ENCODE results near the gene TSGA10.

Gene TSGA10

DNA sequence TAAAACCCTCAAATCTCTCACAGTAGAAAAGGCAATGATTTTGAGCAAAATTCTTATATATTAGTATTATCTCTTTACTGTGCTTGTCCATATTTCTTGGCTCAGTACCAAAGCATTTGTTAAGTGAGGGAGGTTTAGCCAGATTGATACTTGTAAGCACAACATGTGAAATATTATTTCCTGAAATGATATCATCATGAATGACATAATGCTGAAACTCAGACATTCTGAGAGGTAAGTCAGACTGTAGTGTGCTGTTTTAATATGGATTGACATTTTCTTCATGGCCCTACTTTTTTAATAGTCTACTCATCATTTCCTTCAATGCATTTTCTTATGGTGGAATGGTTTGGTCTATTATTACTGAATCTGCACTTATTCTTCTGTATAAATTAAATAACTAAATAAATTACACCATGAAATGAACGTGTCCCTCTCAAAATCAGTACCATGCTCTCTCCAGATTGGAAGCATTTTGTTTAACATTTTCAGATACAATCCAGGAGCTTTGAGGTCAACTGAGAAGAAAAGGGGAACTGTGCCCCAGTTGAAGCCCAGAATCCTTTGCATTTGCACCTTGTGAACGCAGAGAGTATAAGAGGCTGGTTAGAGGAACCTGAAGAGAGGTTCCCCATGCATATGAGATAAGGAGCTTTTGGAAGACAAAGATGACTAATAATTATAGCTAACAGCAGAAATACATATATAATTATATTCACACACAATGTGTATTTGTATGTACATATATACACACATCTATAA, 168.7 kb downstream of the TSGA10 start:
- DNase-seq (ENCODE audit: low read depth in 2 of 2), result peak in 1 of 2 donors; percentile 7
- no peak overlapping the region for H3K4me3 ChIP-seq (replicated peaks in 1 of 2; ENCODE audit: low read depth in 2 of 2, low read length in 2 of 2)
- TF ChIP-seq, protein P1, sequence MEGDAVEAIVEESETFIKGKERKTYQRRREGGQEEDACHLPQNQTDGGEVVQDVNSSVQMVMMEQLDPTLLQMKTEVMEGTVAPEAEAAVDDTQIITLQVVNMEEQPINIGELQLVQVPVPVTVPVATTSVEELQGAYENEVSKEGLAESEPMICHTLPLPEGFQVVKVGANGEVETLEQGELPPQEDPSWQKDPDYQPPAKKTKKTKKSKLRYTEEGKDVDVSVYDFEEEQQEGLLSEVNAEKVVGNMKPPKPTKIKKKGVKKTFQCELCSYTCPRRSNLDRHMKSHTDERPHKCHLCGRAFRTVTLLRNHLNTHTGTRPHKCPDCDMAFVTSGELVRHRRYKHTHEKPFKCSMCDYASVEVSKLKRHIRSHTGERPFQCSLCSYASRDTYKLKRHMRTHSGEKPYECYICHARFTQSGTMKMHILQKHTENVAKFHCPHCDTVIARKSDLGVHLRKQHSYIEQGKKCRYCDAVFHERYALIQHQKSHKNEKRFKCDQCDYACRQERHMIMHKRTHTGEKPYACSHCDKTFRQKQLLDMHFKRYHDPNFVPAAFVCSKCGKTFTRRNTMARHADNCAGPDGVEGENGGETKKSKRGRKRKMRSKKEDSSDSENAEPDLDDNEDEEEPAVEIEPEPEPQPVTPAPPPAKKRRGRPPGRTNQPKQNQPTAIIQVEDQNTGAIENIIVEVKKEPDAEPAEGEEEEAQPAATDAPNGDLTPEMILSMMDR (IDR thresholded peaks at IDR 0.05; ENCODE audit: low read depth, low read length), result no peak

DNA sequence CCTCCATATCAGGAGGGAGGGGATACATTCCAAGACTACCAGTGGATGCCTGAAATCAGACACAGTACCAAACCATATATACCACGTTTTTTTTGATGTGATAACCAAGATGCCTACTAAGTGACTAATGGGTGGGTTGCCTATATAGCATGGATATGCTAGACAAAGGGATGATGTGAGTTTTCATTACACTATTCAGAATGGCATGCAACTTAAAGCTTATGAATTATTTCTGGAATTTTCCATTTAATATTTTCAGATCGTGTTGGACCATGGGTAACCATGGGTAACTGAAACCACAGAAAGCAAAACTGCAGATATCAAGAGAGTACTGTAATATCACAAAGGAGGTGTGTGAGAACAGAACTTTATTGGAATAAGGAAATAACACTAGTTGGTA, 179.1 kb downstream of the TSGA10 start:
- DNase-seq (ENCODE audit: low read depth in 2 of 2), result no peak
- H3K4me3 ChIP-seq (replicated peaks in 1 of 2; ENCODE audit: low read depth in 2 of 2, low read length in 2 of 2), result no peak overlapping the region
- TF ChIP-seq, protein P1 (IDR thresholded peaks at IDR 0.05; ENCODE audit: low read depth, low read length), result no peak

DNA sequence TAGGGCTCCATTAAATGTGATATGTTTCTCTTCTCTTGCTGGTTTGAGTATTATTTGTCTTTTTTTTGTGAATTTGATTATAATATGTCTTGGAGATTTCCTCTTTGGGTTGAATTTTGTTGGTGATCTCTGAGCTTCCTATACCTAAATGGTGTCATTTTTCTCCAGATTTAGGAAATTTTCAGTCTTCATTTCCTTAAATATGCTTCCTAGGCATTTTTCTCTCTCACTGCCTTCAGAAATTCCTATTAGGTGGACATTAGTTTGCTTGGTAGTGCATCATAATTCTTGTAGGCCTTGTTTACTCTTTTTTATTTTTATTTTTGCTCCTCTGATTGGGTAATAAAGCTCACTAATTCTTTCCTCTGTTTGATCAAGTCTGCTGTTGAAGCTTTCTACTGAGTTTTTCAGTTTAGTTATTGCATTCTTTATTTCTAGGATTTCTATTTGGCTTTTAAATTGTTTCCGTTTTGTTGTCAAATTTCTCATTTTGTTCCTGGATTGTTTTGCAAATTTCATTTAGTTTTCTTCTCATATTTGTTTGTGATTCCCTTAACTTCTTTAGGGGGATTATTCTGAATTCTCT, 182.1 kb downstream of the TSGA10 start:
- H3K4me3 ChIP-seq (replicated peaks in 1 of 2; ENCODE audit: low read depth in 2 of 2, low read length in 2 of 2), result no peak overlapping the region
- TF ChIP-seq, protein P1 (IDR thresholded peaks at IDR 0.05; ENCODE audit: low read depth, low read length), result no peak
- no peak for DNase-seq (ENCODE audit: low read depth in 2 of 2)

DNA sequence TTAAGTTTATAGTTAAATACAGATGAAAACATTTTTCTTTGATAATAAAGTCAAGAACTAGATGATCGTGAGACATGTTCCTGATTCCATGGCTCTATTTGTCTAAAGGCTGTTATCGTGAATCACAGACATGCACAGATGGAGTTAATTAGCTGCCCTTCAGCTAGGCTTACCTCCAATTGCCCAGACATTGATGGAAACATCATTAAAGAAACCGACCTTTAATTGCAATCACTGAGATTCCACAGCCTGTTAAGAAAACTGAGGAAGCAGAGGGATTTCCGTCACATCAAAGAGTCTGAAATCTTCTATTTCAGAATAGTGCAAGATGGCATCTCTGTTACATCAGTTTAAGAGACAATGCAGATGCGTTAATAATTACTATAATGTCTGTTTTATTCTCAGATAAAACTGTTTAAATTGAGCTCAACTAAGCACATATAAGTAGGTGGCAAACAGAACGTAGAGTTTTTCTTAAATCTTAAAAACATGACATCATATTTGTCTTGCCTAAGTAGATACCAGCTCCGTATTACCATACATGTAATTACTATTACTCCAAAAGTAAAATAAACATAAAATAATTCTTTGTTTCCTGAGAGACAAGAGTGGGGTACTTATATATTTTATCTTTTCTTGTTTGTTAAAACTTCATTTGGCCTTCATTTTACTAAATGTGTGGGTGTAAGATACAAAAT, 194.8 kb downstream of the TSGA10 start:
- H3K4me3 ChIP-seq (replicated peaks in 1 of 2; ENCODE audit: low read depth in 2 of 2, low read length in 2 of 2), result no peak overlapping the region
- DNase-seq (ENCODE audit: low read depth in 2 of 2), result no peak
- TF ChIP-seq, protein P1 (IDR thresholded peaks at IDR 0.05; ENCODE audit: low read depth, low read length), result no peak

DNA sequence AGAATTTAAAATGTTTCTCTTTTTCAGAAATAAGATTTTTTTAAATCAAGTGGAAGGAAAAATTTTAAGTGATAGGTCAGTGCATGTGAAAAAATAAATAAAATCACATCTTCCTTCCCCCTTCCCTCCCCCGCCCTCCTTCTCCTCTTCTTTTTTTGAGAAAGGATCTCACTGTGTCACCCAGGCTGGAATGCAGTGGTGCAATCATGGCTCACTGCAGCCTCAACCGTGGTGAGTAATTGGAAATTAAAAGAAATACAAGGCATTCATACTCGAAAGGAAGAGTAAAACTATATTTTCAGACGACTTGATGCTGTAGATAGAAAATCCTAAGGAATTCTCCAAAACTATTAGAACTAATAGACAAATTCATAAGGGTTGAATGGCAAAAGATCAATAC, 201.8 kb downstream of the TSGA10 start:
- DNase-seq (ENCODE audit: low read depth in 2 of 2), result peak in 1 of 2 donors; percentile 63
- H3K4me3 ChIP-seq (replicated peaks in 1 of 2; ENCODE audit: low read depth in 2 of 2, low read length in 2 of 2), result no peak overlapping the region
- TF ChIP-seq, protein P1 (IDR thresholded peaks at IDR 0.05; ENCODE audit: low read depth, low read length), result no peak

DNA sequence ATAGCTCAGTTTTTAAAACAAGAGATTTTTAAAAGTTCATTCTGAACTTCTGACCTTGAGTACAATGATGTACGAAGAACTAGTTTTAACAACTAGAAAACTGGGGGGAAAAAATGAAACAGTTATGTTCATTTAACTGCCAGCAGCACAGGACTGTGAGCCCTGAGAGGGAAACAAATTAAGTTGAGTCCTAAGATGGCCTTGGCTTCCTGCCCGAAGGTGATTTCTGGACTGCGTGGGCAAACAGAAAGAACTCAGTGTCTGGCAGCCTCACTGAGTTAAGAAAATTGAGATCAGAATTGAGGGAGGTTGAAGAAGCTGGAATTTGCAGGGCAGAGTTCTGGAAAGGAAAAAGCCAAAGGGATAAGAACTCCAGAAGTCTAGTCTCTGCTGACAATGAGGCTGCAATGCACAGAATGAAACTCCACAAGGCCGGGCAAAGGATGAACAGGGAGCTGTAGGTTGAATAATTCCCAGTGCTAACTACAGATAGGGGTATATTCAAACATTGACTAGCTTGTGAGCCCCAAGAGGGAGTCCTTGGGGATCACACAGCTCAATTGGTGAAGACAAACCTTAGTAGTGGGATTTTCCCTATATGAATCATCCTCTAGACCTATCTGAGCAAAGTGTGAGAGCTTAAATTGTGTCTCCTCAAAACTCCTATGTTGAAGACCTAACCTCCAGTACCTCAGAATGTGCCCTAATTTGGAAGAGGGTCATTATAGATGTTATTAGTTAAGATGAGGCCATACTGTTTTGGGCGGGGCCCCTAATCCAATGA, 205.6 kb downstream of the TSGA10 start:
- H3K4me3 ChIP-seq (replicated peaks in 1 of 2; ENCODE audit: low read depth in 2 of 2, low read length in 2 of 2), result no peak overlapping the region
- peak in 1 of 2 donors; percentile 24 for DNase-seq (ENCODE audit: low read depth in 2 of 2)
- TF ChIP-seq, protein P1 (IDR thresholded peaks at IDR 0.05; ENCODE audit: low read depth, low read length), result no peak

All from cardiac fibroblast (primary cell).